Measurements from ENCODE around the gene COMMD4.

DNA sequence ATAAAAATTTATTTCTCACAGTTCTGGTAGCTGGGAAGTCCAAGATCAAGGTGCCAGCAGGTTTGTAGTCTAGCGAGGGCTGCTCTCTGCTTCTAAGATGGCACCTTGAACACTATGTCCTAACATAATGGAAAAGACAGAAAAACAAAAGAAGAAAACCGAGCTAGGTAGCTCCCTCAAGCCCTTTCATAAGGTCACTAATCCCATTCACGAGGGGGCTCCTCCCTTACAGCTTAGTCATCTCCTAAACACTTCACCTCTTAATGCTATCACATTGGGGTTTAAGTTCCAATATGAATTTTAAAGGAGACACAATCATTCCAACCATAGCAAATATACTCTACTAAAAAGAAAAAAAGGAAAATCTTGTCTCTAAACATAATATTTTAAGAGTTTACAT, 29.7 kb upstream of the COMMD4 start:
- TF ChIP-seq POLR2AphosphoS5 (IDR thresholded peaks at IDR 0.05; ENCODE audit: borderline replicate concordance, low read depth, low read length): no peak
- no peak for TF ChIP-seq EZH2 (IDR thresholded peaks at IDR 0.05)

Data from SK-N-MC (cell line).